Stimulated activated CD8-positive, alpha-beta memory T cell treated with anti-CD3 and anti-CD28 coated beads, Interleukin-4, amount 100 ng/mL, for 4 hours (primary cell): ENCODE results near the gene VTCN1.

Source experiments
- DNase-seq, 2 donors: peaks; one replicate each; pipeline ENCODE4 v3.0.0-alpha.2; 2020; ENCODE audit warnings: low read depth in 2 of 2, low spot score in 1 of 2

VTCN1 gene

DNA sequence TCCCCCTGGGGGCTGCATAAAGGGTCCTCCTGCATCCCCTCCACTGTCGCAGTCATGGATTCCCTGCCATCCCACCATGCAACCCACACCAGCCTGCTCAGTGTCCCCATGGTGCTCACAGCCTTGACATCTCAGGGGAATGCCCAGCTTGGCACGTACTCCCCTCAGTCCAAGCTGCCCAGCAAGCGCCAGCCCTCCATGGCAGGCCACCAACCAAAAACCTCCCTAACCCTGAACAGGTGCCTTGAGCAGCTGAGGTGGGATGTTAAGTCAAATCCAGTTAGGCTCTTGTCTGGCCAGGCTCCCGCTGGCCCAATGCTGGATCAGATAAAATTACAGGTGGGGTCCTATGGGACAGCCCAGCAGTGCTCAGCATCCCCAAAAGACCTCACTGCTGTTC, 341 bp downstream of the VTCN1 start:
- DNase-seq = no peak

GRCh38 chr1:117209094-117209493, 1.6 kb downstream of the VTCN1 start:
- DNase-seq = no peak

GRCh38 chr1:117208580-117208979, 2.1 kb downstream of the VTCN1 start:
- no peak for DNase-seq

DNA sequence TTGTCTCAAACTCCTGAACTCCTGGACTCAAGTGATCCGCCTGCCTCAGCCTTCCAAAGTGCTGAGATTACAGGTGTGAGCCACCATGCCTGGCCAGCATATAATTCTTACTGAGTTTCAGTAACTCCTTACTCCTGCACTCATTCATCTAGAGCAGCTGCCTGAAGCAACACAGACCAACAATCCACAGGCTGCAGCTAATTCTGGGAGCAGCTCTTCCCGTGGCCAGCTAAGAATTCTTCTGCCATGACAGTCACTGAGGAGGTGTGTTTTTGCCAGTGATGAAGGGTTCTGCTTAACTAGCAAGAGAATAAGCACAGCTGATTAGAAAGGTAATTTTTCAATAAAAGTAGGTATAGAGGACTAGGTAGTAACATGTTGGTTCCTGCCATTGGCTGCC, 5.4 kb downstream of the VTCN1 start:
- no peak for DNase-seq

- no peak for DNase-seq
Measured at GRCh38 chr1:117201808-117202207, 8.9 kb downstream of the VTCN1 start.

GRCh38 chr1:117198097-117198496, 12.6 kb downstream of the VTCN1 start:
- DNase-seq = no peak

DNA sequence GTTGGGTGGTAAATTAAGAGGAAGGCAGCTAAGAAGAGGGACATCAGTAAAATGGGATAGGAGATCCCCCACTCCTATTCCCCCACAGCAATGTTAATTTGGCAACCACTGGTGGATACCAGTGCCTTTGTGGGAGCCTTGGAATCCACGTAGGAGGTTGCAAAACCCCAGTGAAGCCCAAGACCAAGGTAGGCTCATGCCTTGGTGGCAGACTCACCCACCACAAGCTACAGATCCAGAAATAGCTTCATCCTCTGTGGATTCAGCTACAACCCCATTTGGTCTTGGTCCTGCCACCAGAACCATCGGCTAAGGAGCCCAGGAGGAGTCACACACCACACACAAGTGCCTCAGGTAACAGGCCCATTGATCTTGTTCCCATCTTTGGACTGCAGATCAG, 21.0 kb downstream of the VTCN1 start:
- no peak for DNase-seq

GRCh38 chr1:117188816-117189437, 21.8 kb downstream of the VTCN1 start:
- DNase-seq = no peak

DNA sequence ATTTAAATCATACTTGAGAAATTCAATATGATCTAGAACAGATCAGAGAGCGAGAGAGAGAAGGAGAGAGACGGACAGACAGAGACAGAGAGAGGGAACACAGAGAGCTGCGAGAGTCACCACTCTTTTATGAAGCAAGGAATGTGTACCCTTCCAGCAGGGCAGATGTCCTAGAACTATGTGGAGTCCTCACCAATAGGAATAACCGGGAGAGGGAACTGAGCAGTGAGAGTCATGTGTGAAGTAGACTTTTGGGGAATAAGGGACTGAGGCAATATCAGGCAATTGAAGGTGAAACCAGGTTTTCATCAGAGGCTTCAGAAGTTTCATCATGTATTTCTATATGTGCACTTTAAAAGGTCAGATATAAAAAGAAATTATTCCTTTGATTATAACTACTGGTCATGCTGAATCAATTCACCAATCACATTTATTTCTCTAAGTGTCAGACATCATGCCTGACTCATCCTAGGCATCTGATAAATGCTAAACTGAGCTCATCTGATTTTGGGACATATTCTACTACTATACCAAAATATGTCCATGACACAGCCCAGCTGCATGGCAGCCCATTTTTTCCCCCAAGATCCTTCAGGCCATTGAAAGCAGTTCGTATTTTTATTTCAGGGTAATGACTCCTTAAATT, 22.4 kb downstream of the VTCN1 start:
- DNase-seq = no peak

GRCh38 chr1:117183112-117183511, 27.6 kb downstream of the VTCN1 start:
- DNase-seq = no peak

DNA sequence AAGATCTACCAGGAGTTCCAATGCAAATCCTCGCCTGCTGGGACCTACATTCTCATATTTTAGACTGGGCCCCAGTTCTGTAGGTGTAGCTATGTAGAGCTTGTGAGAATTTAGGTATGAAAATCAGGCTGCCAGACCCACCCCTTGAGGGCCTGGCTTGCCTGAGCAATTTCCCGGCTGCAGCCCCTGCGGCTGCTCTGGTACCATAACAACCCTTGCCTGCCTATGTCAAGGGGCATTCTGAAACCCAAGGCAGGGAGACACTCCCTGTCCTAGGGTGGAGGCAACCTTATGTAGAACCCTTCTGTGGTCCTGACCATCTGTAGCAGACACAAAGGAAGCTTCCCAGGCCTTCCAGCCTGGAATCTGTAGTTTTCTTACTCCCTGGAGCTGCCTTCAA, 28.4 kb downstream of the VTCN1 start:
- DNase-seq = no peak

GRCh38 chr1:117181630-117182041, 29.1 kb downstream of the VTCN1 start:
- no peak for DNase-seq

DNA sequence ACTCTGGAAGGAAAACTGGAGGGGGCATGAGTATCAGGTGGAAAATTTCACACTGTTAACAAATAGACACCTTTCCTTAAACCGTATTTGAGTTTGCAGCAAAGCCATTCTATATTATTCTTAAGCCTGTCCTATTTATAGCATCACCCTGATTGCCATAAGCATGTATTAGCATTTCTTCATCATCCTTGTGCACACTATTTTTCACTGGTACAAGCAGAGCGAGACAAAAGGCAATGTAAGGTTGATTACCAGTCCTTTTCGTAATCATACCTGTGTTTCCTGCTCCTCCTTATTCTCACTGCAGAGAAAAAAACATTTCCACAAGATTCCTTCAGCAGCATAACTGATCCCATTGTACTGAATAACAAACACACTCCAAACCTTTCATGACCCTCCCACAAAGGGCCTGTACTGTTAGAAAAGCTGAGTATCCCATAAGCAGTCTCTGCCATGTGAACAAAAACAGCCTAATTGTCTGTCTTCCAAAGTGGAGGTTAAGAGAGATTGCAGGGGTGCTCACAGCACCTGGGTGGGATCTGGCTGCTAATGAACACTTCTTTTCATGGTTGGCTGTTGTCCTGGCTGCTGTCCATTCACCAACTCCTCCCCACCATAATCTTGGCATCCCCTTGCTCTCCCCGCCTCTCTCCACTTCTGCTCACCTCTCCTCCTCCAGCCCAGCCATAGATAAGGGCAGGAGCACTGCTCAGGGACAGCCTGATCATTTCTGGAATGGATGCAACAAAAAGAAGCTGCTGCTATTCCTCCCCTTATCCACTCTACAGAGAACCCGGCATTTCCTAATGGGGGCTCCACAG, 30.4 kb downstream of the VTCN1 start:
- no peak for DNase-seq

GRCh38 chr1:117179471-117179870, 31.3 kb downstream of the VTCN1 start:
- no peak for DNase-seq

DNA sequence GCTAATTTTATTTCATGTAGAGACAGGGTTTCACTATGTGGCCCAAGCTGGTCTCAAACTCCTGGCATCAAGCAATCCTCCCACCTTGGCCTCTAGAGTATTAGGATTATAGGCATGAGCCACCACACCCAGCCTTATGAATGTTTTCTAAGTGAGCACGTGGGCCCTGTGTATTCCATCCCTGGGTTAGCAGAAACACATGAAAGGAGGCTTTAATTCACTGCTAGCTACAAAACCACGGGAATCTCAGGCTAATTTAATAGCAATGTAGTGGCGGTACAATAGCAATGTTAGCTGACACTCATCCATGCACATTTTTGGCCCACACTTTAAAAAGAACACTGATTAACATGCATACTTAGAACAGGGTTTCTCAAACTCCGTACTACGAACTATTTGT, 32.0 kb downstream of the VTCN1 start:
- DNase-seq = no peak

- DNase-seq = no peak
Measured at GRCh38 chr1:117177376-117177775, 33.4 kb downstream of the VTCN1 start.

DNA sequence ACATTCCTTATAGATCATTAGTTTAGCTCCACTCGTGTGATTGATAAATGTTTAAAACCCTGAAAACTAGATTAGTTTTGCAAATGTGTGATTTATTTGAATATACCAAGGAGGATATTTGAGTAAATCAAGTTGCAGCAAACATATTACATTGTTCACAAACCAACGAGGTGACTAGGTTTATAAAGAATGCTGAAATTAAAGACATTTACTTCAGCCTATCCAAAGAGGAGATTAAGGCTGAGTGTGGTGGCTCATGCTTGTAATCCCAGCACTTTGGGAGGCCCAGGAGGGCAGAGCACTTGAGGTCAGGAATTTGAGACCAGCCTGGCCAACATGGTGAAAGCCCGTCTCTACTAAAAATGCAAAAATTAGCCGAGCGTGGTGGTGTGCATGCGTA, 34.1 kb downstream of the VTCN1 start:
- DNase-seq = no peak

- no peak for DNase-seq
Measured at GRCh38 chr1:117174851-117175250, 35.9 kb downstream of the VTCN1 start.

DNA sequence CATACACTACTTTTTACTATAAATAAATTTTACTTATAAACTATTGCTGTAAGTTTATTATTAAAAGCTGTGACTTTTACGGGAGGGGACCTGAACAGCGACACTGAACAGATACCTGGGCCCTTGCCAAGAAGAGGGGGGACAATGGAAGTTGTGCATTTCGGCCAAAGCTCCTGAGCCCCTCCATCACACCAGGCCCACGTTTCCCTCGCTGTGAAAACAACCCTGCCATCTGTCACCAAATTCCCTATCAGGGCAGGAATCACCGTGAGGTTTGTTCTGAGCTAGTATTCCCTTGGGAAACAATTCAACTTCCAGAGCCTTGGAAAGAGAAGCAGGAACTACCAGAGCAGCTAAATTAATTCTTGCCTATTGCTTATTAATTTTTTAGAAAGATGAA, 37.0 kb downstream of the VTCN1 start:
- DNase-seq = no peak

DNA sequence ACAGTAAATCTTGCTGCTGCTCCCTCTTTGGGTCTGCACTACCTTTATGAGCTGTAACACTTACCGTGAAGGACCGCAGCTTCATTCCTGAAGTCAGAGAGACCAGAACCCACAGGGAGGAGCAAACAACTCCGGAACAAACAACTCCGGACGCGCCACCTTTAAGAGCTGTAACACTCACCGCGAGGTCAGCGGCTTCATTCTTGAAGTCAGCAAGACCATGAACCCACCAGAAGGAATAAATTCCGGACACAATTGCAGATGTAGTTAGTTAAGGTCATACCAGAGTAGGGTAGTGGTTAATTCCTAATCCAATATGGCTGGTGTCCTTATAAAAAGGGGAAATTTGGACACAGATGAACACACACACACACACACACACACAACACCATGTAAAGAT, 37.7 kb downstream of the VTCN1 start:
- no peak for DNase-seq

GRCh38 chr1:117171900-117172511, 38.7 kb downstream of the VTCN1 start:
- DNase-seq = no peak
